IMR-90 (cell line): ENCODE measurements around the gene PROM2. TPM values are rescaled to one million over a fixed set of nuclear protein-coding genes. Genes with fewer than 3 reads are reported as not detected.

Source experiments
- ATAC-seq: fragments of 200-7000 bp; cut with Tn5 transposase; 2 replicates; pipeline ENCODE4 v1.9.1; 2020; ENCODE audit warnings: low read depth, mild to moderate bottlenecking, moderate library complexity
- BruUV-seq: library from RNA; stranded (reverse); fragments of 400-500 nt; replicated peaks from 2 replicates; lab custom pipeline; 2021; lab: Mats Ljungman, UMichigan
- CTCF ChIA-PET: fragments of 300-600 bp; formaldehyde crosslinking; extraction: SDS; loops from one replicate; lab custom pipeline; 2021; ENCODE audit warnings: antibody characterized with exemption; lab: Yijun Ruan, JAX
- POLR2A ChIA-PET: fragments of 300-600 bp; sonication (Branson Sonifier 250); formaldehyde crosslinking; loops from one replicate; lab custom pipeline; 2022; ENCODE audit warnings: antibody characterized with exemption; ENCODE audit not compliant: unreplicated experiment; lab: Charles Lee
- DNase-seq: peaks from one replicate; pipeline ENCODE4 v3.0.0; 2013
- H2AFZ ChIP-seq: replicated peaks from 2 replicates; pipeline ENCODE3; 2013; ENCODE audit warnings: low read length, mild to moderate bottlenecking; ENCODE audit not compliant: poor library complexity
- H2AK5ac ChIP-seq: 2 replicates; pipeline ENCODE4 v1.6.1; 2013; ENCODE audit warnings: low read depth, low read length, inconsistent platforms
- H2AK9ac ChIP-seq: replicated peaks from 2 replicates; pipeline ENCODE3; 2013; ENCODE audit warnings: mild to moderate bottlenecking, low read depth, low read length, moderate library complexity; ENCODE audit not compliant: poor library complexity
- H2BK120ac ChIP-seq: 2 replicates; pipeline ENCODE4 v1.6.1; 2013; ENCODE audit warnings: low read depth, low read length, inconsistent platforms
- H2BK15ac ChIP-seq: 3 replicates; pipeline ENCODE4 v1.6.1; 2013; ENCODE audit warnings: low read depth, low read length, inconsistent platforms
- H2BK20ac ChIP-seq: 2 replicates; pipeline ENCODE4 v1.6.1; 2013; ENCODE audit warnings: low read depth, mild to moderate bottlenecking, inconsistent platforms, low read length, moderate library complexity
- H2BK5ac ChIP-seq: 2 replicates; pipeline ENCODE4 v1.6.1; 2013; ENCODE audit warnings: mild to moderate bottlenecking, low read depth, low read length, inconsistent platforms; ENCODE audit not compliant: poor library complexity, severe bottlenecking
- H3K14ac ChIP-seq: replicated peaks from 2 replicates; pipeline ENCODE4 v1.6.1; 2013; ENCODE audit warnings: low read depth, low read length, inconsistent platforms
- H3K18ac ChIP-seq: 2 replicates; pipeline ENCODE4 v1.6.1; 2013; ENCODE audit warnings: low read depth, low read length, control low read depth
- H3K23ac ChIP-seq: 2 replicates; pipeline ENCODE4 v1.6.1; 2013; ENCODE audit warnings: low read depth, low read length, inconsistent platforms
- H3K27ac ChIP-seq: 2 replicates; pipeline ENCODE4 v1.5.1; 2013; ENCODE audit warnings: mild to moderate bottlenecking, control low read depth, low read length; ENCODE audit not compliant: insufficient read depth
- H3K27me3 ChIP-seq: 2 replicates; pipeline ENCODE4 v1.6.1; 2013; ENCODE audit warnings: low read length; ENCODE audit not compliant: control insufficient read depth, insufficient read depth
- H3K36me3 ChIP-seq: 2 replicates; pipeline ENCODE4 v1.6.1; 2013; ENCODE audit warnings: low read length, mixed read lengths; ENCODE audit not compliant: control insufficient read depth, insufficient read depth
- H3K4ac ChIP-seq: 2 replicates; pipeline ENCODE4 v1.6.1; 2013; ENCODE audit warnings: low read depth, low read length, inconsistent platforms
- H3K4me1 ChIP-seq: 2 replicates; pipeline ENCODE4 v1.6.1; 2013; ENCODE audit warnings: low read length, mixed read lengths; ENCODE audit not compliant: control insufficient read depth, insufficient read depth
- H3K4me2 ChIP-seq: 2 replicates; pipeline ENCODE4 v1.6.1; 2013; ENCODE audit warnings: low read depth, mild to moderate bottlenecking, control low read depth, low read length, moderate library complexity
- H3K4me3 ChIP-seq: 2 replicates; pipeline ENCODE4 v1.5.1; 2013; ENCODE audit warnings: low read depth, mild to moderate bottlenecking, control low read depth, low read length, moderate library complexity; ENCODE audit not compliant: insufficient read depth
- H3K56ac ChIP-seq: 2 replicates; pipeline ENCODE4 v1.6.1; 2013; ENCODE audit warnings: low read length, inconsistent platforms; ENCODE audit not compliant: insufficient read depth; ENCODE audit errors: extremely low read depth
- H3K79me1 ChIP-seq, 2 experiments: 2 replicates each; pipeline ENCODE4 v1.6.1; 2013; ENCODE audit warnings: low read length in 2 of 2, inconsistent platforms in 1 of 2, low read depth in 1 of 2
- H3K9ac ChIP-seq: 2 replicates; pipeline ENCODE4 v1.6.1; 2013; ENCODE audit warnings: low read depth, low read length, control low read depth
- H3K9me1 ChIP-seq: 2 replicates; pipeline ENCODE4 v1.6.1; 2013; ENCODE audit warnings: low read length, inconsistent platforms; ENCODE audit not compliant: insufficient read depth
- H3K9me3 ChIP-seq: 2 replicates; pipeline ENCODE4 v1.6.1; 2013; ENCODE audit warnings: low read length; ENCODE audit not compliant: control insufficient read depth, insufficient read depth
- H4K20me1 ChIP-seq: 2 replicates; pipeline ENCODE4 v1.6.1; 2013; ENCODE audit warnings: low read length, inconsistent platforms; ENCODE audit not compliant: insufficient read depth
- H4K5ac ChIP-seq: 2 replicates; pipeline ENCODE4 v1.6.1; 2013; ENCODE audit warnings: mild to moderate bottlenecking, low read depth, low read length, control low read depth
- H4K8ac ChIP-seq, 2 experiments: 2 replicates each; pipeline ENCODE4 v1.6.1; 2013; ENCODE audit warnings: low read depth in 2 of 2, low read length in 2 of 2, control low read depth in 1 of 2, inconsistent platforms in 1 of 2
- H4K91ac ChIP-seq: 2 replicates; pipeline ENCODE4 v1.6.1; 2013; ENCODE audit warnings: low read depth, low read length, inconsistent platforms; ENCODE audit not compliant: insufficient read depth
- BHLHE40 ChIP-seq: fragments of 150-350 bp; IDR thresholded peaks from 2 replicates; pipeline ENCODE4 v1.6.1; 2016; ENCODE audit warnings: mild to moderate bottlenecking, low read depth, low read length
- CEBPB ChIP-seq: IDR thresholded peaks from 2 replicates; pipeline ENCODE4 v1.6.1; 2012; ENCODE audit warnings: low read depth, low read length, improper control_type of control experiment
- CHD1 ChIP-seq: IDR thresholded peaks from 2 replicates; pipeline ENCODE4 v1.6.1; 2012; ENCODE audit warnings: low read depth, low read length, improper control_type of control experiment
- FOS ChIP-seq: fragments of 150-350 bp; IDR thresholded peaks from 2 replicates; pipeline ENCODE4 v1.6.1; 2016; ENCODE audit warnings: low read depth, low read length
- MAFK ChIP-seq: IDR thresholded peaks from 2 replicates; pipeline ENCODE4 v1.6.1; 2012; ENCODE audit warnings: low read depth, low read length, improper control_type of control experiment
- MAZ ChIP-seq: IDR thresholded peaks from 2 replicates; pipeline ENCODE4 v1.6.1; 2012; ENCODE audit warnings: low read depth, mild to moderate bottlenecking, low read length, improper control_type of control experiment, moderate library complexity, borderline replicate concordance
- MXI1 ChIP-seq: IDR thresholded peaks from 2 replicates; pipeline ENCODE4 v1.6.1; 2012; ENCODE audit warnings: low read depth, mild to moderate bottlenecking, low read length, moderate library complexity, borderline replicate concordance
- NFE2L2 ChIP-seq: fragments of 150-350 bp; IDR thresholded peaks from 2 replicates; pipeline ENCODE4 v1.6.1; 2016; ENCODE audit warnings: low read depth, mild to moderate bottlenecking, low read length
- POLR2A ChIP-seq: IDR thresholded peaks from 2 replicates; pipeline ENCODE4 v1.6.1; 2012; ENCODE audit warnings: mild to moderate bottlenecking, low read depth, low read length
- RAD21 ChIP-seq: IDR thresholded peaks from 2 replicates; pipeline ENCODE4 v1.6.1; 2012; ENCODE audit warnings: low read length, improper control_type of control experiment
- RCOR1 ChIP-seq: IDR thresholded peaks from 2 replicates; pipeline ENCODE4 v1.6.1; 2012; ENCODE audit warnings: mild to moderate bottlenecking, low read length, improper control_type of control experiment; ENCODE audit not compliant: insufficient replicate concordance
- SMC3 ChIP-seq: fragments of 150-350 bp; IDR thresholded peaks from 2 replicates; pipeline ENCODE4 v1.6.1; 2016; ENCODE audit warnings: low read depth, mild to moderate bottlenecking, antibody characterized with exemption, low read length, moderate library complexity
- USF2 ChIP-seq: fragments of 150-350 bp; IDR thresholded peaks from 2 replicates; pipeline ENCODE4 v1.6.1; 2017; ENCODE audit warnings: mild to moderate bottlenecking, antibody characterized with exemption, low read length, low read depth
- WGBS, 2 experiments: methylation state at CpG; one replicate each; pipeline versions ENCODE4 v1.1.5 to v1.1.7; 2013; ENCODE audit warnings: missing lambda C conversion rate in 2 of 2; ENCODE audit not compliant: insufficient read length in 1 of 2; ENCODE audit errors: extremely low coverage in 2 of 2; 5-methylcytosine and 5-hydroxymethylcytosine counted together
- dilution Hi-C: fragments of 300-500 bp; cut with HindIII; formaldehyde crosslinking; loops from one replicate; pipeline ENCODE4 v1.14.3; 2018; ENCODE audit warnings: low sequenced_read_pairs; ENCODE audit not compliant: unreplicated experiment
- in situ Hi-C: fragments of 300-500 bp; cut with MboI; formaldehyde crosslinking; loops from 3 replicates; pipeline ENCODE4 v1.14.3; 2019; ENCODE audit warnings: low sequenced_read_pairs, inconsistent platforms, mixed read lengths
- intact Hi-C: fragments of 100-400 bp; cut with micrococcal nuclease; formaldehyde crosslinking; loops from 2 replicates; pipeline ENCODE4 v1.10.0; 2022
- polyA plus RNA-seq, 3 experiments: library from polyadenylated mRNA; depleted of rRNA; stranded (reverse); fragments of >200 nt; gene quantifications; 2 replicates each; pipeline ENCODE4 v1.2.3, GENCODE V29; 2012; ENCODE audit warnings: low replicate concordance in 1 of 3
- total RNA-seq: library from RNA; depleted of rRNA; stranded (reverse); fragments of >200 nt; gene quantifications from 2 replicates; pipeline ENCODE4 v1.2.3, GENCODE V29; 2012
- TF ChIP-seq, protein P1 (sequence below): conservative IDR thresholded peaks from 2 replicates; pipeline ENCODE4 v1.5.1; 2012; ENCODE audit warnings: mild to moderate bottlenecking, low read depth, low read length, improper control_type of control experiment
- TF ChIP-seq, protein P2 (sequence below): fragments of 150-350 bp; IDR thresholded peaks from 2 replicates; pipeline ENCODE4 v1.6.1; 2016; ENCODE audit warnings: low read depth, mild to moderate bottlenecking, low read length, moderate library complexity, borderline replicate concordance

PROM2 gene
- total and polyA plus RNA-seq, 2 of the 4 experiments (the other 2 are of a cell fraction): 0.26 TPM; not detected in 1

DNA sequence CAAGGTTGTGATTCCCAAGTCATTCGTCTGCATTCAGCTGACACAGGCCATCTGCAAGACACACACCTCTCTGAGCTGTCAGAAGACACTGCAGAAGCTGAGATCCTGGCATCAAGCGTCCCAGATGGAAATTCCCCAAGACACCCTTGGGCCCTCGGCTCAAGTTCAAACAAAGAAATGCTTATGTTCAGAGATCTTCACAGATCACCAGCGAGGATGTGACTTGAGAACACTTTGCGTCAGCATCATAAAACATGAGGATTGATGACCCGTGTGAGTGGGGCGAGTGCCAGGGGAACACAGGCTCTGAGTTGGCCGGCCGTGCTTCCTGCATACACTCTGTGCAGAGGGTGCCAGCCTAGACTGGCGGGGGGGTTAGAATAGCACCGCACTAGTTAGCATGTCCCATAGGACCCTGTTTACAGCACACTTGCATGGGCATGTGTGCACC is 59.7 kb downstream of the PROM2 start:
- peak overlapping the region; percentile 55; the same call in 1 of the 2 replicates for H3K4ac ChIP-seq
- 13% methylated on average over 1 of the region's 11 CpGs; no CpG with 5 or more reads in 1 of the 2 experiments for WGBS, 2 experiments
- no peaks in the 10 kb centered on the region for H3K36me3 ChIP-seq
- in situ Hi-C loops (no loop called here), intact Hi-C loops (no loop called here), dilution Hi-C loops (no loop called here)
- no peak overlapping the region for H3K9ac ChIP-seq
- no peaks in the 10 kb centered on the region; the same call in 1 of the 2 replicates for H3K9me3 ChIP-seq
- peak overlapping the region; percentile 61; the same call in 1 of the 2 replicates for H2AK5ac ChIP-seq
- H3K14ac ChIP-seq: no peak overlapping the region
- H2BK20ac ChIP-seq: peak overlapping the region; percentile 66; the same call in 1 of the 2 replicates
- H2AFZ ChIP-seq: peak overlapping the region; percentile 64
- no peaks in the 10 kb centered on the region for H4K20me1 ChIP-seq
- peak overlapping the region; percentile 45 for H3K4me2 ChIP-seq
- no peak overlapping the region for H4K91ac ChIP-seq
- H4K8ac ChIP-seq: no peak overlapping the region
- H4K5ac ChIP-seq: 0 out of 2 replicates have a peak overlapping the region, but pooled peaks have one; percentile 5
- H2BK15ac ChIP-seq: no peak overlapping the region
- H3K79me1 ChIP-seq: no peaks in the 10 kb centered on the region
- no peak overlapping the region for H3K27ac ChIP-seq
- H3K4me1 ChIP-seq: peaks cover 11% of the 10 kb centered on the region
- no peak overlapping the region for H3K4me3 ChIP-seq
- 0 out of 2 replicates have a peak overlapping the region, but pooled peaks have one; percentile 6 for H3K18ac ChIP-seq
- H2BK5ac ChIP-seq: no peak overlapping the region
- ATAC-seq: peak; percentile 84
- POLR2A ChIA-PET: no interaction called here
- peak; percentile 97 for DNase-seq
- H3K56ac ChIP-seq: no peak overlapping the region
- no peak overlapping the region for H3K23ac ChIP-seq
- CTCF ChIA-PET: interaction anchor here (1.0 to 2.3 kb wide), 3 partner anchors 12 to 102 kb away, joined by 3 to 10 read pairs (median 10); no protein-coding TSS in a partner anchor
- peaks cover 5% of the 10 kb centered on the region for H3K27me3 ChIP-seq
- no TSS peak for BruUV-seq
- H3K9me1 ChIP-seq: peaks cover 3% of the 10 kb centered on the region; the same call in 1 of the 2 replicates
- no peak overlapping the region for H2BK120ac ChIP-seq
- H2AK9ac ChIP-seq: peak overlapping the region; percentile 33
- TF ChIP-seq CHD1 (no peak), CEBPB (no peak), USF2 (no peak), MAZ (peak; percentile 48; the same call in 1 of the 2 replicates), POLR2A (no peak), MXI1 (no peak), FOS (no peak), SMC3 (no peak), BHLHE40 (peak; percentile 32; the same call in 1 of the 2 replicates), MAFK (0 out of 2 replicates have a peak, but pooled peaks have one; percentile 25), RCOR1 (no peak), RAD21 (no peak), NFE2L2 (no peak)
- TF ChIP-seq, protein P1, sequence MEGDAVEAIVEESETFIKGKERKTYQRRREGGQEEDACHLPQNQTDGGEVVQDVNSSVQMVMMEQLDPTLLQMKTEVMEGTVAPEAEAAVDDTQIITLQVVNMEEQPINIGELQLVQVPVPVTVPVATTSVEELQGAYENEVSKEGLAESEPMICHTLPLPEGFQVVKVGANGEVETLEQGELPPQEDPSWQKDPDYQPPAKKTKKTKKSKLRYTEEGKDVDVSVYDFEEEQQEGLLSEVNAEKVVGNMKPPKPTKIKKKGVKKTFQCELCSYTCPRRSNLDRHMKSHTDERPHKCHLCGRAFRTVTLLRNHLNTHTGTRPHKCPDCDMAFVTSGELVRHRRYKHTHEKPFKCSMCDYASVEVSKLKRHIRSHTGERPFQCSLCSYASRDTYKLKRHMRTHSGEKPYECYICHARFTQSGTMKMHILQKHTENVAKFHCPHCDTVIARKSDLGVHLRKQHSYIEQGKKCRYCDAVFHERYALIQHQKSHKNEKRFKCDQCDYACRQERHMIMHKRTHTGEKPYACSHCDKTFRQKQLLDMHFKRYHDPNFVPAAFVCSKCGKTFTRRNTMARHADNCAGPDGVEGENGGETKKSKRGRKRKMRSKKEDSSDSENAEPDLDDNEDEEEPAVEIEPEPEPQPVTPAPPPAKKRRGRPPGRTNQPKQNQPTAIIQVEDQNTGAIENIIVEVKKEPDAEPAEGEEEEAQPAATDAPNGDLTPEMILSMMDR: no peak
- TF ChIP-seq, protein P2, sequence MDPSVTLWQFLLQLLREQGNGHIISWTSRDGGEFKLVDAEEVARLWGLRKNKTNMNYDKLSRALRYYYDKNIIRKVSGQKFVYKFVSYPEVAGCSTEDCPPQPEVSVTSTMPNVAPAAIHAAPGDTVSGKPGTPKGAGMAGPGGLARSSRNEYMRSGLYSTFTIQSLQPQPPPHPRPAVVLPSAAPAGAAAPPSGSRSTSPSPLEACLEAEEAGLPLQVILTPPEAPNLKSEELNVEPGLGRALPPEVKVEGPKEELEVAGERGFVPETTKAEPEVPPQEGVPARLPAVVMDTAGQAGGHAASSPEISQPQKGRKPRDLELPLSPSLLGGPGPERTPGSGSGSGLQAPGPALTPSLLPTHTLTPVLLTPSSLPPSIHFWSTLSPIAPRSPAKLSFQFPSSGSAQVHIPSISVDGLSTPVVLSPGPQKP: no peak
